Astrocyte (in vitro differentiated cells and primary cell): ENCODE results near the gene SCAMP5.

Experiments used
- EZH2 ChIP-seq: IDR thresholded peaks from 2 replicates; pipeline ENCODE4 v1.6.1; 2012; ENCODE audit warnings: mild to moderate bottlenecking, low read length, inconsistent platforms; ENCODE audit not compliant: insufficient read depth
- TF ChIP-seq, protein P1 (sequence below): IDR thresholded peaks from 2 replicates; pipeline ENCODE4 v1.5.1; 2011; ENCODE audit warnings: low read depth, mild to moderate bottlenecking, inconsistent platforms, low read length, moderate library complexity; ENCODE audit not compliant: insufficient read depth

DNA sequence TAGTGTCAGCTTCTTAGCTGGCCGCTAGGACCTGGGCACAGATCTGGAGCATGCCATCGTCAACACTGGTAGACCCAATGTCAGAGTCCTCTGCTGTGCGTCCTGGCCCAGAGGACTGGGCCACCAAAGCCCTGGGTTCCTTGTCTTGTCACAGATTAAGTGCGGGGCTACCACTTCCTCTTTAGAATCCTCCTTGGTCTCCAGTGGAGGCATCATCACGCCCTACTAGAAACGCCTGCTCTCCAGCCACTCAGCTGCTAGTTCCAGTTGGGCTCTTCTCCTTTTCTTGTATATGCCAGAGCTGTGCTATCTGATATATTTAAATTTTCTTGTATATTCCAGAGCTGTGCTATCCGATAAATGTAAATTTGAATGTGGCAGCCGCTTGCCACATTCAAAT, 39.3 kb downstream of the SCAMP5 start:
- TF ChIP-seq, protein P1, sequence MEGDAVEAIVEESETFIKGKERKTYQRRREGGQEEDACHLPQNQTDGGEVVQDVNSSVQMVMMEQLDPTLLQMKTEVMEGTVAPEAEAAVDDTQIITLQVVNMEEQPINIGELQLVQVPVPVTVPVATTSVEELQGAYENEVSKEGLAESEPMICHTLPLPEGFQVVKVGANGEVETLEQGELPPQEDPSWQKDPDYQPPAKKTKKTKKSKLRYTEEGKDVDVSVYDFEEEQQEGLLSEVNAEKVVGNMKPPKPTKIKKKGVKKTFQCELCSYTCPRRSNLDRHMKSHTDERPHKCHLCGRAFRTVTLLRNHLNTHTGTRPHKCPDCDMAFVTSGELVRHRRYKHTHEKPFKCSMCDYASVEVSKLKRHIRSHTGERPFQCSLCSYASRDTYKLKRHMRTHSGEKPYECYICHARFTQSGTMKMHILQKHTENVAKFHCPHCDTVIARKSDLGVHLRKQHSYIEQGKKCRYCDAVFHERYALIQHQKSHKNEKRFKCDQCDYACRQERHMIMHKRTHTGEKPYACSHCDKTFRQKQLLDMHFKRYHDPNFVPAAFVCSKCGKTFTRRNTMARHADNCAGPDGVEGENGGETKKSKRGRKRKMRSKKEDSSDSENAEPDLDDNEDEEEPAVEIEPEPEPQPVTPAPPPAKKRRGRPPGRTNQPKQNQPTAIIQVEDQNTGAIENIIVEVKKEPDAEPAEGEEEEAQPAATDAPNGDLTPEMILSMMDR, result no peak
- TF ChIP-seq EZH2, result no peak
